ENCODE results near the gene ITGAV. TPM values are rescaled to one million over a fixed set of nuclear protein-coding genes. Genes with fewer than 3 reads are reported as not detected.

ITGAV gene
- total RNA-seq, 1 donor from 2014 or later = 21.9 TPM

DNA sequence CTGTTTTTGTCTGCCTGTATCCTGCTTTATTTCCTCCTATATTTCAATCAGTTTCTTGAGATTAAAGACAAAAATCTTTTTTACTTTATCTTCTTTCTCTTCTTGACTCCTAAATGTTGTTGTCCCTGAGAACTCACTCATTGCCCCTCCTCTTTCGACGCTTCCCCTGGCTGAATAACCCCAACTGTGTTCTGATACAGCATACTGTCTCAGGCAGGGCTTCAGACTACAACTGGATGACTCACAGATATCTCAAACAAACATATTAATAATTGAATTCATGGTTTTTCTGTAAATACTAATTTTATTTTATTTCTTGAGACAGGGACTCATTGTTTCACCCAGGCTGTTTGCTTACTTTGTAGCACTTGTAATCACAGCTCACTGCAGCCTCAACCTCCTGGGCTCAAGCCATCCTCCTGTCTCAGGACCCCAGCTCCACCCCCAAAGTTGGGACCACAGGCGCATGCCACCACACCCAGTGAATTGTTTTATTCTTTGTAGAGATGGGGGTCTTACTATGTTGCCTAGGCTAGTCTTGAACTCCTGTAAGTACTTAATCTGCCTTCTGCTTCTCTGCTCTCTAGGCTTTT is 9.4 kb downstream of the ITGAV start:
- no peaks in the 10 kb centered on the region for H3K4me1 Mint-ChIP-seq (ENCODE audit: low read depth, unreplicated experiment)
- no peak overlapping the region for H3K4me3 Mint-ChIP-seq (ENCODE audit: unreplicated experiment)
- H3K36me3 Mint-ChIP-seq (ENCODE audit: unreplicated experiment) = no peaks in the 10 kb centered on the region
- no peak overlapping the region for H3K27ac Mint-ChIP-seq (ENCODE audit: unreplicated experiment)
- H3K9me3 Mint-ChIP-seq (ENCODE audit: unreplicated experiment) = peaks cover 2% of the 10 kb centered on the region
- TF ChIP-seq, protein P1, sequence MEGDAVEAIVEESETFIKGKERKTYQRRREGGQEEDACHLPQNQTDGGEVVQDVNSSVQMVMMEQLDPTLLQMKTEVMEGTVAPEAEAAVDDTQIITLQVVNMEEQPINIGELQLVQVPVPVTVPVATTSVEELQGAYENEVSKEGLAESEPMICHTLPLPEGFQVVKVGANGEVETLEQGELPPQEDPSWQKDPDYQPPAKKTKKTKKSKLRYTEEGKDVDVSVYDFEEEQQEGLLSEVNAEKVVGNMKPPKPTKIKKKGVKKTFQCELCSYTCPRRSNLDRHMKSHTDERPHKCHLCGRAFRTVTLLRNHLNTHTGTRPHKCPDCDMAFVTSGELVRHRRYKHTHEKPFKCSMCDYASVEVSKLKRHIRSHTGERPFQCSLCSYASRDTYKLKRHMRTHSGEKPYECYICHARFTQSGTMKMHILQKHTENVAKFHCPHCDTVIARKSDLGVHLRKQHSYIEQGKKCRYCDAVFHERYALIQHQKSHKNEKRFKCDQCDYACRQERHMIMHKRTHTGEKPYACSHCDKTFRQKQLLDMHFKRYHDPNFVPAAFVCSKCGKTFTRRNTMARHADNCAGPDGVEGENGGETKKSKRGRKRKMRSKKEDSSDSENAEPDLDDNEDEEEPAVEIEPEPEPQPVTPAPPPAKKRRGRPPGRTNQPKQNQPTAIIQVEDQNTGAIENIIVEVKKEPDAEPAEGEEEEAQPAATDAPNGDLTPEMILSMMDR (IDR thresholded peaks at IDR 0.05; ENCODE audit: partially characterized antibody, unreplicated experiment) = no peak
- no peak for DNase-seq
- no peaks in the 10 kb centered on the region for H3K27me3 Mint-ChIP-seq (ENCODE audit: unreplicated experiment)

DNA sequence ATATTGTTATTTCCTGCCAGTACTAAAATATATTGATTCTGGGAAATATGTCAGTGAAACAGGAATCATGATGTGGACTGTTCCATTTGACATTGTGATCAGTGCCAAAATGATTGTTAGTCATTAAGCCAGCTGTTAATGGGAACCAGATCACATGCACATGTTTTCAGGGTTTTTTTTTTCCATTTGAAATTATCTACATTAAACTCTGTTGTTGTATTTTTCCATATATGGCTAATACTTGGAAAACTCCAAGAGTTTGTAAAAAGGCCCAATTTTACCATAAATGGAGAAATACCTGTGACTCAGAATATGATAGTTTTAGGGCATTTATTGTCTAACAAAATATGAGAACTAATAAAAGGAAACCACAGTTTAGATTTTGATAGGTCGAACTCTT is 13.4 kb downstream of the ITGAV start:
- Mint-ChIP-seq H3K4me3 (ENCODE audit: unreplicated experiment) (no peak overlapping the region), H3K4me1 (ENCODE audit: low read depth, unreplicated experiment) (no peaks in the 10 kb centered on the region), H3K36me3 (ENCODE audit: unreplicated experiment) (no peaks in the 10 kb centered on the region), H3K27ac (ENCODE audit: unreplicated experiment) (no peak overlapping the region), H3K27me3 (ENCODE audit: unreplicated experiment) (no peaks in the 10 kb centered on the region), H3K9me3 (ENCODE audit: unreplicated experiment) (peaks cover 2% of the 10 kb centered on the region)
- no peak for DNase-seq
- TF ChIP-seq, protein P1 (IDR thresholded peaks at IDR 0.05; ENCODE audit: partially characterized antibody, unreplicated experiment) = no peak

DNA sequence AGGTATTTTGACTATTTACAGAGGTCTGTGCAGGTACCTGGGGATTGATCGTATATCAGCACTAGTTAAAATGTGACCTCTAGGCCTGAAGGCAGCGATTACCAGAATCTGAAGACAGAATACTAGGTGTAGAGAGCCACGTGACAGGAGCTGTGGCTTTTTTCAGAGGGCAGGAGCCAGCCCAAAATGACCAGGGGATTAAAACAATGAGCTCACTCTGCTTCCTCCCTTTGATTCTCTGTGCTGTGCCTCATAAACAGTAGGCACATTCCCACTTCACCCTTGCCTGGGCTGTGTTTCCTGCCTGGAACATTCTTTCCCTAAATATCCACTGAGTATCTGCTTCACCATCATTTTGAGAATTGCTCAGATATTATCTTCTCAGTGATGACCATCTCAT is 15.2 kb downstream of the ITGAV start:
- Mint-ChIP-seq H3K36me3 (ENCODE audit: unreplicated experiment) (no peaks in the 10 kb centered on the region), H3K27me3 (ENCODE audit: unreplicated experiment) (no peaks in the 10 kb centered on the region), H3K9me3 (ENCODE audit: unreplicated experiment) (no peaks in the 10 kb centered on the region), H3K4me3 (ENCODE audit: unreplicated experiment) (no peak overlapping the region), H3K4me1 (ENCODE audit: low read depth, unreplicated experiment) (no peaks in the 10 kb centered on the region), H3K27ac (ENCODE audit: unreplicated experiment) (no peak overlapping the region)
- no peak for DNase-seq
- TF ChIP-seq, protein P1 (IDR thresholded peaks at IDR 0.05; ENCODE audit: partially characterized antibody, unreplicated experiment) = no peak

DNA sequence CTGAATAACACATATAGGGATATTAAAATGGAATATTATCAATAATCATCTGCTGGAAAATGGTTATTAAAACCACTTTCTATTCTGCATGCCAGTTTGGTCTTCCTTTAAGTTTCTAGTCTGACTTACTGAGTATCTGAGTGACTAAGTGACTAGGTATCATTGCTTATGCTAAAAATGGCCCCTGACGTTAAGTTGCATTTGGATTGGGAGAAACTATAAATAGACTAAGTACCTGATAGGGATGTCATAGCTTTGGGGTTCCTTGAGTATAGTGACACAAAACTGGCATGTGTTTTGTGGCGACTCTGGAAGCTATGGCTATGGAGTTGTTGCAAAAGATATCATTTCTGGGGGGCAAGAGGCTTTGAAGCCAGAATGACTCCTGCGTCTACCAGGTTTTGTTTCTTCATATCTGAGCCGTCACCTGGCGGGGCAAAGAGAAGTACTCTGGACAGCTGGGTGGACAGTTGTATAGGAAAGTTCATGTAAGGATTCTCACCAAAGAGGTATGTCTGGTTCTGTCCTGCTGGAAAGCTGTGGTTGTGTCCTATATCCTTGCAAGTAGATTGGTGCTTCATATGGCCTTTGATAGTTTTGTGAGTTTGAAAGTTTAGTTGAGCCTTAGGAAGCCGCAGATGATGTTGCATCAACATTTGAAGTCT is 17.9 kb downstream of the ITGAV start:
- Mint-ChIP-seq H3K9me3 (ENCODE audit: unreplicated experiment) (no peaks in the 10 kb centered on the region), H3K27me3 (ENCODE audit: unreplicated experiment) (no peaks in the 10 kb centered on the region), H3K27ac (ENCODE audit: unreplicated experiment) (no peak overlapping the region), H3K36me3 (ENCODE audit: unreplicated experiment) (no peaks in the 10 kb centered on the region), H3K4me1 (ENCODE audit: low read depth, unreplicated experiment) (no peaks in the 10 kb centered on the region), H3K4me3 (ENCODE audit: unreplicated experiment) (no peak overlapping the region)
- TF ChIP-seq, protein P1 (IDR thresholded peaks at IDR 0.05; ENCODE audit: partially characterized antibody, unreplicated experiment) = no peak
- no peak for DNase-seq

DNA sequence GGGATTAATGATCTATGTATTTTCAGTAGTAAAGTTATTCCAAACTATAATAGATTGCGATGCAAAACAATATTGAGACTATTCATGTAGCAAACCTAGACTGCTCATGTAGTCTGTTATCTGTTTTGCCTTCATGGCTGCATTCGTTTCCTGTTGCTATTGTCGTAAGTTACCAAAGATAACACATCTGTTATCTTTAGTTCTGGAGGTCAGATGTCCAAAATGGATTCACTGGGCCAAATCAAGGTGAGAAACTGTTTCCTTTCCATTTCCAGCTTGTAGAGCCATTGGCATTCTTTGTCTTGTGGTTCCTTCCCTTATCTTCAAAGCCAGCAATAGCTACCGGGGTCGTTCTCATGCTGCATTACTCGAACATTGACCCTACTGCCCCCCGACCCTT is 20.9 kb downstream of the ITGAV start:
- no peaks in the 10 kb centered on the region for H3K27me3 Mint-ChIP-seq (ENCODE audit: unreplicated experiment)
- DNase-seq = no peak
- TF ChIP-seq, protein P1 (IDR thresholded peaks at IDR 0.05; ENCODE audit: partially characterized antibody, unreplicated experiment) = no peak
- no peaks in the 10 kb centered on the region for H3K9me3 Mint-ChIP-seq (ENCODE audit: unreplicated experiment)
- H3K4me3 Mint-ChIP-seq (ENCODE audit: unreplicated experiment) = no peak overlapping the region
- H3K27ac Mint-ChIP-seq (ENCODE audit: unreplicated experiment) = no peak overlapping the region
- H3K4me1 Mint-ChIP-seq (ENCODE audit: low read depth, unreplicated experiment) = no peaks in the 10 kb centered on the region
- H3K36me3 Mint-ChIP-seq (ENCODE audit: unreplicated experiment) = no peaks in the 10 kb centered on the region
